ACHN (cell line): ENCODE results near the gene DMD.

Experiments used
- DNase-seq: peaks from one replicate; pipeline ENCODE4 v3.0.0-alpha.2; 2015
- in situ Hi-C: cut with HindIII; loops from 2 replicates; pipeline ENCODE4 v1.10.0; 2017; ENCODE audit warnings: low sequenced_read_pairs, low pct_ligation_motif_present, low pct_unique_long_range_greater_than_20kb

Gene DMD

GRCh38 chrX:32929040-32929439 lies 282.3 kb downstream of the DMD start:
- no peak for DNase-seq

GRCh38 chrX:32896088-32896487 lies 315.3 kb downstream of the DMD start:
- DNase-seq: no peak
- in situ Hi-C loops: no loop called here

More at GRCh38 chrX:32929040-32929439, 282.3 kb downstream of the DMD start:
- in situ Hi-C loops: no loop called here

GRCh38 chrX:32894679-32895078 lies 316.7 kb downstream of the DMD start:
- in situ Hi-C loops: no loop called here
- no peak for DNase-seq

- in situ Hi-C loops: no loop called here
- DNase-seq: no peak
These were observed 317.6 kb downstream of the DMD start for GRCh38 chrX:32893751-32894150.

- in situ Hi-C loops: no loop called here
- no peak for DNase-seq
These were observed 333.8 kb downstream of the DMD start for GRCh38 chrX:32877592-32877991.

GRCh38 chrX:32874839-32875238 lies 336.5 kb downstream of the DMD start:
- in situ Hi-C loops: no loop called here
- no peak for DNase-seq

- no peak for DNase-seq
- in situ Hi-C loops: no loop called here
These were observed 337.6 kb downstream of the DMD start for GRCh38 chrX:32873786-32874185.

- in situ Hi-C loops: no loop called here
- no peak for DNase-seq
These were observed 339.7 kb downstream of the DMD start for GRCh38 chrX:32871636-32872035.

- in situ Hi-C loops: no loop called here
- no peak for DNase-seq
These were observed 342.8 kb downstream of the DMD start for GRCh38 chrX:32868524-32868895.

- in situ Hi-C loops: no loop called here
- no peak for DNase-seq
These were observed 343.4 kb downstream of the DMD start for GRCh38 chrX:32867781-32868523.

- DNase-seq: no peak
- in situ Hi-C loops: no loop called here
These were observed 359.1 kb downstream of the DMD start for GRCh38 chrX:32852203-32852602.

GRCh38 chrX:32851556-32851955 lies 359.8 kb downstream of the DMD start:
- DNase-seq: no peak
- in situ Hi-C loops: no loop called here

- in situ Hi-C loops: no loop called here
- no peak for DNase-seq
These were observed 363.4 kb downstream of the DMD start for GRCh38 chrX:32847921-32848320.

GRCh38 chrX:32842053-32842452 lies 369.3 kb downstream of the DMD start:
- in situ Hi-C loops: no loop called here
- DNase-seq: no peak

GRCh38 chrX:32839781-32840180 lies 371.6 kb downstream of the DMD start:
- in situ Hi-C loops: no loop called here
- no peak for DNase-seq

- DNase-seq: no peak
- in situ Hi-C loops: no loop called here
These were observed 386.3 kb downstream of the DMD start for GRCh38 chrX:32825009-32825408.

- in situ Hi-C loops: no loop called here
These were observed 407.3 kb downstream of the DMD start for GRCh38 chrX:32804034-32804433.

GRCh38 chrX:32798990-32799389 lies 412.4 kb downstream of the DMD start:
- DNase-seq: no peak
- in situ Hi-C loops: no loop called here

More at GRCh38 chrX:32804034-32804433, 407.3 kb downstream of the DMD start:
- DNase-seq: no peak

- DNase-seq: no peak
- in situ Hi-C loops: no loop called here
These were observed 422.4 kb downstream of the DMD start for GRCh38 chrX:32788936-32789335.

GRCh38 chrX:32780109-32780508 lies 431.2 kb downstream of the DMD start:
- in situ Hi-C loops: no loop called here
- DNase-seq: no peak

GRCh38 chrX:32778965-32779364 lies 432.4 kb downstream of the DMD start:
- no peak for DNase-seq

More at GRCh38 chrX:32778965-32779364, 432.4 kb downstream of the DMD start:
- in situ Hi-C loops: no loop called here
